HepG2 (cell line): ENCODE data around the gene CLN6. TPM values are rescaled to one million over a fixed set of nuclear protein-coding genes. Genes with fewer than 3 reads are reported as not detected.

Source experiments
- ATAC-seq: fragments of 200-7000 bp; cut with Tn5 transposase; 3 replicates; pipeline ENCODE4 v1.9.1; 2020; ENCODE audit warnings: mild to moderate bottlenecking, moderate library complexity
- BruUV-seq: library from RNA; stranded (reverse); fragments of 400-500 nt; replicated peaks from 2 replicates; lab custom pipeline; 2021; lab: Mats Ljungman, UMichigan
- CTCF ChIA-PET: fragments of 300-600 bp; formaldehyde crosslinking; extraction: SDS; loops from one replicate; lab custom pipeline; 2021; ENCODE audit warnings: low total read pairs, inconsistent platforms, low intra/inter-chr PET ratio; lab: Yijun Ruan, JAX
- POLR2A ChIA-PET: fragments of 350-600 bp; sonication (Branson Sonifier 250); formaldehyde crosslinking; loops from one replicate; lab custom pipeline; 2020; ENCODE audit warnings: antibody characterized with exemption, inconsistent platforms; lab: Yijun Ruan, JAX
- DNase-seq: peaks from one replicate; pipeline ENCODE4 v3.0.0-alpha.2; 2015; ENCODE audit warnings: low spot score
- FAIRE-seq: peaks from 3 replicates; lab custom pipeline; 2011; peaks lifted over from hg19 to GRCh38; lab: Jason Lieb, UNC
- H2AFZ ChIP-seq: one replicate; pipeline ENCODE4 v1.6.1; 2011; ENCODE audit warnings: low read length, inconsistent platforms
- H3K27ac ChIP-seq: fragments of 300-600 bp; 3 replicates; pipeline ENCODE4 v1.8.0; 2011; ENCODE audit warnings: mixed run types, mild to moderate bottlenecking, mixed read lengths, low read length, inconsistent platforms; ENCODE audit not compliant: insufficient read depth; ENCODE audit errors: extremely low read length
- H3K27me3 ChIP-seq, 2 experiments: fragments of 200-600 bp in 1 of 2; 2 replicates in 1 of 2; 3 replicates in 1 of 2; pipeline versions ENCODE4 v1.6.0 to v1.8.0; 2011; ENCODE audit warnings: low read length in 2 of 2, mild to moderate bottlenecking in 2 of 2, moderate library complexity in 2 of 2, inconsistent platforms in 1 of 2; ENCODE audit not compliant: insufficient read depth in 2 of 2, control insufficient read depth in 1 of 2
- H3K36me3 ChIP-seq, 2 experiments: fragments of 200-600 bp in 1 of 2; replicated peaks in 1 of 2; 2 replicates in 1 of 2; 3 replicates in 1 of 2; pipeline versions ENCODE4 v1.5.1 to v1.8.0; 2011; ENCODE audit warnings: low read length in 2 of 2, inconsistent platforms in 1 of 2; ENCODE audit not compliant: insufficient read depth in 2 of 2, control insufficient read depth in 1 of 2
- H3K4me1 ChIP-seq: 2 replicates; pipeline ENCODE4 v1.5.1; 2012; ENCODE audit warnings: low read length, inconsistent platforms; ENCODE audit not compliant: insufficient read depth
- H3K4me2 ChIP-seq: 2 replicates; pipeline ENCODE4 v1.6.0; 2011; ENCODE audit warnings: low read depth, low read length, inconsistent platforms
- H3K4me3 ChIP-seq, 3 experiments: fragments of 200-600 bp in 1 of 3; sonication (generic), shearing (Covaris generic) in 1 of 3; replicated peaks in 1 of 3; 2 replicates each; pipeline ENCODE4 v1.5.1; 2011 to 2016; ENCODE audit warnings: low read length in 3 of 3, inconsistent platforms in 2 of 3, low read depth in 2 of 3, mild to moderate bottlenecking in 2 of 3, control low read depth in 1 of 3, mixed read lengths in 1 of 3; ENCODE audit not compliant: insufficient read depth in 1 of 3
- H3K79me2 ChIP-seq: one replicate; pipeline ENCODE4 v1.6.1; 2011; ENCODE audit warnings: low read length, inconsistent platforms; ENCODE audit not compliant: insufficient read depth
- H3K9ac ChIP-seq: 2 replicates; pipeline ENCODE4 v1.6.0; 2011; ENCODE audit warnings: mild to moderate bottlenecking, low read depth, low read length, inconsistent platforms; ENCODE audit not compliant: insufficient read depth
- H3K9me3 ChIP-seq: 2 replicates; pipeline ENCODE4 v1.5.1; 2012; ENCODE audit warnings: mild to moderate bottlenecking, low read length
- H4K20me1 ChIP-seq: 2 replicates; pipeline ENCODE4 v1.6.0; 2011; ENCODE audit warnings: inconsistent platforms, mild to moderate bottlenecking, low read length, moderate library complexity; ENCODE audit not compliant: insufficient read depth
- AKNA ChIP-seq: sonication (generic); formaldehyde crosslinking; IDR thresholded peaks from 2 replicates; pipeline ENCODE4 v1.4.0; 2020; ENCODE audit warnings: missing genetic modification reagents, borderline replicate concordance
- FOXA1 ChIP-seq, 2 experiments: fragments of 450-650 bp in 1 of 2; sonication (generic) in 1 of 2; formaldehyde crosslinking in 1 of 2; IDR thresholded peaks; 2 replicates each; pipeline versions ENCODE4 v1.4.0 to v1.6.1; 2016 to 2020; ENCODE audit warnings: missing genetic modification reagents in 1 of 2
- FOXP4 ChIP-seq: sonication (generic); formaldehyde crosslinking; IDR thresholded peaks from 2 replicates; pipeline ENCODE4 v1.4.0; 2020; ENCODE audit warnings: missing genetic modification reagents
- MEIS1 ChIP-seq: sonication (generic); formaldehyde crosslinking; IDR thresholded peaks from 2 replicates; pipeline ENCODE4 v1.9.0; 2021; ENCODE audit warnings: mild to moderate bottlenecking, missing genetic modification reagents, moderate library complexity, borderline replicate concordance
- NFE2 ChIP-seq: sonication (generic); formaldehyde crosslinking; IDR thresholded peaks from 2 replicates; pipeline ENCODE4 v1.4.0; 2020; ENCODE audit warnings: missing genetic modification reagents
- TFE3 ChIP-seq: IDR thresholded peaks from 2 replicates; pipeline ENCODE4 v1.6.1; 2016
- ZNF441 ChIP-seq: sonication (generic); formaldehyde crosslinking; IDR thresholded peaks from 2 replicates; pipeline ENCODE4 v1.7.0; 2021; ENCODE audit warnings: missing genetic modification reagents, borderline replicate concordance
- ZNF557 ChIP-seq: sonication (generic); formaldehyde crosslinking; IDR thresholded peaks from 2 replicates; pipeline ENCODE4 v1.4.0; 2020; ENCODE audit warnings: missing genetic modification reagents
- ZNF615 ChIP-seq: sonication (generic); formaldehyde crosslinking; IDR thresholded peaks from 2 replicates; pipeline ENCODE4 v1.5.0; 2020; ENCODE audit warnings: mild to moderate bottlenecking, missing genetic modification reagents, borderline replicate concordance
- ZNF616 ChIP-seq: sonication (generic); formaldehyde crosslinking; IDR thresholded peaks from 2 replicates; pipeline ENCODE4 v1.5.0; 2020; ENCODE audit warnings: low read depth, mild to moderate bottlenecking, missing genetic modification reagents
- ZNF883 ChIP-seq: sonication (generic); formaldehyde crosslinking; IDR thresholded peaks from 2 replicates; pipeline ENCODE4 v1.5.1; 2020; ENCODE audit warnings: mild to moderate bottlenecking, missing genetic modification reagents; ENCODE audit errors: not compliant biosample characterization
- WGBS: methylation state at CpG from one replicate; pipeline ENCODE4 v1.1.6; 2017; ENCODE audit warnings: low lambda C conversion rate; 5-methylcytosine and 5-hydroxymethylcytosine counted together
- in situ Hi-C: cut with HindIII; loops from 2 replicates; pipeline ENCODE4 v1.10.0; 2017; ENCODE audit warnings: low pct_unique_long_range_greater_than_20kb; ENCODE audit not compliant: extremely low pct_ligation_motif_present
- intact Hi-C: fragments of 100-400 bp; cut with micrococcal nuclease; formaldehyde crosslinking; loops from one replicate; pipeline ENCODE4 v1.10.0; 2022; ENCODE audit not compliant: unreplicated experiment
- polyA plus RNA-seq, 8 experiments: library from polyadenylated mRNA; depleted of rRNA in 3 of 8; stranded (reverse) in 7 of 8; unstranded in 1 of 8; fragments of >200 nt; fragmentation: Illumina TruSeq in 4 of 8; extraction: Trizol in 4 of 8; gene quantifications; 2 replicates each; pipeline versions ENCODE4 v1.2.1 to v1.2.3, GENCODE V29; 2011 to 2016; ENCODE audit warnings: low read depth in 4 of 8, missing spikeins in 1 of 8, mixed read lengths in 1 of 8; ENCODE audit not compliant: insufficient read depth in 1 of 8
- total RNA-seq, 5 experiments: library from RNA; depleted of rRNA; stranded (reverse); fragments of >200 nt; fragmentation: Illumina TruSeq; extraction: Trizol; gene quantifications; 2 replicates each; pipeline ENCODE4 v1.2.3, GENCODE V29; 2016; ENCODE audit warnings: low read depth in 1 of 5

The CLN6 gene
- total and polyA plus RNA-seq, 2 of the 13 experiments (the other 11 are each of a cell fraction or from before 2014, with no cell fraction given) = 24.9 to 27.1 TPM

- POLR2A ChIA-PET = interaction anchor here (2.8 kb wide), 1 partner anchor 12 kb away, joined by 9 read pairs; the partner anchor contains the start of gene FEM1B
Observed at GRCh38 chr15:68265674-68266073, 36.1 kb upstream of the CLN6 start.

More at GRCh38 chr15:68265674-68266073, 36.1 kb upstream of the CLN6 start:
- Histone ChIP-seq H3K79me2 (no peaks in the 10 kb centered on the region), H3K27me3 (no peaks in the 10 kb centered on the region), H3K9ac (no peak overlapping the region), H3K4me3 (no peak overlapping the region), H4K20me1 (no peaks in the 10 kb centered on the region), H3K27ac (no peak overlapping the region), H2AFZ (no peak overlapping the region)
- intact Hi-C loops (no loop called here), in situ Hi-C loops (no loop called here)
- CTCF ChIA-PET = no interaction called here
- no peak for FAIRE-seq
- no peak for DNase-seq
- TF ChIP-seq TFE3 (CRISPR knock-in tag) (no peak), ZNF883 (CRISPR knock-in tag) (no peak), FOXA1 (IDR thresholded peaks at IDR 0.05) (no peak), FOXA1 (CRISPR knock-in tag; IDR thresholded peaks at IDR 0.05) (no peak), ZNF557 (no peak), FOXP4 (CRISPR knock-in tag) (no peak), ZNF615 (no peak), NFE2 (CRISPR knock-in tag) (no peak), AKNA (CRISPR knock-in tag) (no peak), MEIS1 (no peak), ZNF616 (no peak), ZNF441 (CRISPR knock-in tag) (no peak)
- TF ChIP-seq, all 625 proteins: peak for 0
- BruUV-seq = no TSS peak
- WGBS = 48% methylated on average over 3 of the region's 3 CpGs
- no peaks in the 10 kb centered on the region for H3K36me3 ChIP-seq
- no peak for ATAC-seq
- H3K4me2 ChIP-seq = no peak overlapping the region
- peaks cover 7% of the 10 kb centered on the region for H3K4me1 ChIP-seq
- H3K9me3 ChIP-seq = no peaks in the 10 kb centered on the region
